H1 (cell line): ENCODE data around the gene GSTO1. TPM values are rescaled to one million over a fixed set of nuclear protein-coding genes. Genes with fewer than 3 reads are reported as not detected.

ENCODE experiments used
- microRNA counts: library from miRNA; unstranded; fragments of <30 nt; microRNA quantifications from one replicate; lab custom pipeline; 2015
- microRNA-seq, 2 experiments: library from miRNA; unstranded; fragments of <30 nt; microRNA quantifications; one replicate each; pipeline versions ENCODE4 to v1.2.0, GENCODE V29; 2016 to 2020; ENCODE audit warnings: borderline microRNAs expressed in 2 of 2, borderline number of aligned reads in 2 of 2, borderline replicate concordance in 1 of 2
- polyA plus RNA-seq, 7 experiments: library from polyadenylated mRNA; depleted of rRNA in 3 of 7; stranded (reverse) in 5 of 7; unstranded in 2 of 7; fragments of >200 nt in 5 of 7; fragments of 200-250 nt in 2 of 7; gene quantifications; 1 replicate in 5 of 7; 2 replicates in 1 of 7; 4 replicates in 1 of 7; pipeline versions ENCODE4 v1.2.1 to v1.2.3, GENCODE V29; 2011 to 2013; ENCODE audit warnings: missing spikeins in 2 of 7, mixed read lengths in 2 of 7
- small RNA-seq: library from polyadenylated mRNA; stranded (forward); fragments of <200 nt; extraction: miRNeasy Mini kit (QIAGEN cat#:217004); gene quantifications from one replicate; pipeline ENCODE3, GENCODE V24; 2013; ENCODE audit not compliant: insufficient read depth
- total RNA-seq: library from RNA; stranded (reverse); fragmentation: NEBNext Ultra II Directional; extraction: Animal tissue kit (Norgen Biotek cat#: 25700); gene quantifications from 2 replicates; pipeline ENCODE4 v1.2.1, GENCODE V29; 2021

The GSTO1 gene
- total and polyA plus RNA-seq, 2 of the 8 experiments (the other 6 are each of a cell fraction or from before 2014, with no cell fraction given), result 22.4 to 32.5 TPM

MicroRNAs within 50 kb of the gene (microRNA counts, 767-probe panel; counts per million panel counts)
- microRNA hsa-miR-609 (lab: Ali Mortazavi, UCI), result 879 counts per million, percentile 95 among the panel's probes with 10 or more counts

Small RNA genes within 50 kb of the gene (microRNA-seq; reads per million reads assigned to microRNA genes)
- gene MIR4482 (0.20 to 0.69 reads per million in 2 experiments), gene MIR609 (0 reads per million in 2 experiments)

Small RNA genes within 50 kb of the gene (small RNA-seq; reads per million reads assigned to genes)
- gene MIR4482 (21.3 reads per million, percentile 92 among the genes with 10 or more reads in this experiment), gene MIR609 (not detected)

Other genes starting within 250 kb of the GSTO1 start
- gene COL17A1, start 169.0 kb upstream of the GSTO1 start, total RNA-seq, result 0.37 and 1.9 TPM in 2 replicates
- 0.35 and 0.52 TPM in 2 replicates for gene COL17A1, start 169.0 kb upstream of the GSTO1 start, polyA plus RNA-seq (2011; rRNA removed)
- gene SFR1, start 132.7 kb upstream of the GSTO1 start, total RNA-seq, result 6.9 and 7.7 TPM in 2 replicates
- 3.1 and 3.4 TPM in 2 replicates for gene SFR1, start 132.7 kb upstream of the GSTO1 start, polyA plus RNA-seq (2011; rRNA removed)
- gene CFAP43, start 22.5 kb upstream of the GSTO1 start, total RNA-seq, result 0.11 and 0.23 TPM in 2 replicates
- gene CFAP43, start 22.5 kb upstream of the GSTO1 start, polyA plus RNA-seq (2011; rRNA removed), result 0.27 and 0.35 TPM in 2 replicates
- gene GSTO2, start 14.3 kb downstream of the GSTO1 start, total RNA-seq, result 12.7 and 13.1 TPM in 2 replicates
- 34.0 and 41.7 TPM in 2 replicates for gene GSTO2, start 14.3 kb downstream of the GSTO1 start, polyA plus RNA-seq (2011; rRNA removed)
- 16.9 and 17.1 TPM in 2 replicates for gene ITPRIP, start 83.6 kb downstream of the GSTO1 start, total RNA-seq
- 15.2 and 15.3 TPM in 2 replicates for gene ITPRIP, start 83.6 kb downstream of the GSTO1 start, polyA plus RNA-seq (2011; rRNA removed)
- 0.71 and 1.1 TPM in 2 replicates for gene CFAP58, start 98.9 kb downstream of the GSTO1 start, total RNA-seq
- 0.09 and 0.32 TPM in 2 replicates for gene CFAP58, start 98.9 kb downstream of the GSTO1 start, polyA plus RNA-seq (2011; rRNA removed)